HK-2 (cell line): Measurements from ENCODE around the gene RAMACL.
"Not testable (repeated sequence)": the region's sequence is repeated elsewhere in the genome, so short reads cannot be mapped to it uniquely, and the experiment has no call there.

ENCODE experiments used
- DNase-seq: peaks from one replicate; pipeline ENCODE4 v3.0.0-alpha.2; 2018; ENCODE audit not compliant: unreplicated experiment

Gene RAMACL

GRCh38 chr6:166586424-166587156, at the start of gene RAMACL:
Gene RAMACL, minus strand, starts transcription at chr6:166586678. Its CDS starts 201 bp downstream, at chr6:166586477.
- no peak for DNase-seq

DNA sequence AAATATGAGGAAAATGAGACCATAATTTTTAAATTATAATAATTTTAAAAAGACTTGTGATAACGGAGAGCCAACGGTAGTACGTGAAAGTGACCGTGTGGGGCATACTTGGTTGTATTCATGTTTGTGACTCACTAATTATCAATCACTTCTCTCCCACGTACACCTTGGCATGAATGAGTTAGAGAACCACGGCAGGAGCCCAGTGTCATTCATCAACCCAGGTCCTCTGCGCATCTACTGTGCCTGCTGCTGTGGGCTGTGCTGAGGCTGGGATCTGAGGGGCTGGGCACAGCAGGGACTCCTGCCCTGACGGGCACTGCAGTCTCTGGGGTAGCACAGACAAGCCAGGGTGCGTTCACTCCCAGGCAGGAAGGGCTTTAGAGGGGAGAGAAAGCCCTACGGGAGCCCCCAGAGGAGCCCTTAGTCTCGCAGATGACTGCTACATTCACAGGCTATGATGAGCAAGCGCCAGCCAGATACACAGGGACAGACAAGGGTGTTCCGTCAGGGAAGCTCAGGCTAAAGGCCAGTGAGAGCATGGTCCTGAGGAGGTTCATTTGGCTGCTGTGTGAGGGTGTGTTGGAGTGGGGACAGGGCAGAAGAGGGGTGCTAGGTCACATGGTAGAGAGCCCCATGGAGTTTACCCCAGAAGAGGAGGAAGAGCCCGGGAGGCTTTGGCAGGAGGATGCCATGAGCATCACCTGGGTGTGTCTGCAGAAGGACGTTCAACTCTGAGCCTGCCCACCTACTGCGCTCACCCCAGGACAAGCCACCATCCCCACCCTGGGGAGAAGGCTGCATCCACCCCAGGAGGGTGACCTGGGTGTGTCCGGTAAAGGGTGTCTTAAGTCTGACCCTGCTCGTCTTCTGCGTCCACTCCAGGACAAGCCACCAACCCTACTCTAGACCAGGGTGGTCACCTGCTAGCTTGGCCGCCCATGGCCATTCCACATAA, 48.8 kb upstream of the RAMACL start:
- no peak for DNase-seq

- DNase-seq = not testable (repeated sequence)
These were observed 48.1 kb upstream of the RAMACL start for GRCh38 chr6:166634581-166634980.

DNA sequence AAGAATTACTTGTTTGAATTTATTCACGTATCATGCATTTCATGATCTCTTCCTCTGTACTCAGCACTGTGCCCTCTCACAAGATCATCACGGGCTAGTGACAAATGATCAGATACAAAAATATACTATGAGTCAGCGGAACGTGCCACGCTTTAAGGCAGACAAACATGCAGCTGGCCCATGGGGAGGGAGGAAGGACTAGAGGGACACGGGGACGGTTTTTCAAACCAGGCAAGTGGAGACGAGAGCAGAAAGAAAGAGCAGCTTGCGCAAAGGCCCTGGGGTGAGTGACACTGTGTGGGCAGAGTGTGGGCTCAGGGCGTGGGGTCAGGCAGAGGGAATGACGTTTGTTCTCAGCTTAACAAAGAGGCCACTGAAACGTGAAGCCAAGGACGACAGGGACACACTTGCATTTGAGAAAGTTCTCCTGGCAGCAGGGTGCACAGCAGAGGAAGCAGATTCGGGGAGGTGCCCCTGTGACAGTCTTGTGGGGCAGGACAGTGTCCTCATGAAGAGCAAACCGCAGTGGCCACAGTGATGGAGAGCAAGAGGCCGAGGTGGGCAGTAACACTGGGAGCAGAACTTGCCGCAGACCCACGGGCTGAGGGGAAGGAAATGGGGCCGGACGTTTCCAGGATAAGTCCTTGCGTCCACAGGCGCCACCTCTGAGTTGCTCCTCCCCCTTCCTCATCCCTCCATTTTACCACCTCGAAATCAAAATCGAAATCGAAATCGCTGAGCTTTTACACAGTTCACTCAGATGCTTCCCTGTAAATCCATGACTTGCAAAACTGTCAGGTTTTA, 47.5 kb upstream of the RAMACL start:
- no peak for DNase-seq

GRCh38 chr6:166632731-166633130, 46.3 kb upstream of the RAMACL start:
- DNase-seq = no peak

DNA sequence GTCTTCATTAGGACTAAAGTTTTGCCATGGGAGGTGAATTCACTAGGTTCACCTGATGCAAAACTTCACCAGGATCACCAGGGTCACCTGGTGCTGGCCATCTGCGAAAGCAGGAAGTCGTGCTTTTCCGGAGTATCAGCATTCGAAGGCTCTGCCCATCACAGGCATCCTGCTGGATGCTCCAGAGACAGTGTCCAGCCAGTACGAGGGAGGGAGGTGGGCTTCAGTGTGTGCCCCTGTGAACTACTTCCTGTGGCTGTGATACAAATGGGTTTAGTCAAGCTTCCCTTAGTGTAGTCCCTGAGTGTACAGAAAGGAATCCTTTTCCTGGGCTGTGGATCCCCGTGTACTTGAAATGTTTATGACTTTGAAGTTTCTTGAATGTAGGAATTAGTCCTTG, 44.0 kb upstream of the RAMACL start:
- no peak for DNase-seq

GRCh38 chr6:166629628-166630027, 43.1 kb upstream of the RAMACL start:
- no peak for DNase-seq

GRCh38 chr6:166627875-166628801, 41.7 kb upstream of the RAMACL start:
- peak; percentile 3 for DNase-seq

GRCh38 chr6:166627033-166627874, 40.8 kb upstream of the RAMACL start, which contains the start of gene RPS6KA2:
Gene RPS6KA2, minus strand, starts transcription at chr6:166627251. Its CDS starts 232 bp downstream, at chr6:166627019.
- peak; percentile 100 for DNase-seq

GRCh38 chr6:166626177-166627032, 39.9 kb upstream of the RAMACL start:
- DNase-seq = peak; percentile 1

DNA sequence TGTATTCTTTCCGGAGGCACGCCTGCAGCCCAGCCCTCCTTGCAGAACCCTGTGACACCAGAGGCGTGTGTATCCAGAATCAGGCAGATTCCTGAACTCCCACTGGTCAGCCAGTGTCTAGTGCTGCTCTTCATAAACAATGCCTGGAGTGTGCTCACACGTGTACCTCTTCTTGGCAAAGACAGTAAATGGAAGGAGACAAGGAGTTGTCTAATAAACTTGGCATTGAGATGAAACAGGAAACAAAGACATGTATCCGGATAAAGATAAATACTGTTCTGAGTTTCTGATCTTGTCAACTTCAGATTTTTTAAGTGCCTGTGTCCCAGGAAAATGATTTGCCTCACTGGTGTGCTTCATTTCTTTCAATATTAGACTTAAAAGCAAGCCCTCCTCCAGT, 38.9 kb upstream of the RAMACL start:
- no peak for DNase-seq

GRCh38 chr6:166624275-166624674, 37.8 kb upstream of the RAMACL start:
- DNase-seq = no peak

- no peak for DNase-seq
These were observed 36.8 kb upstream of the RAMACL start for GRCh38 chr6:166623318-166623717.

- DNase-seq = no peak
These were observed 34.6 kb upstream of the RAMACL start for GRCh38 chr6:166621114-166621540.

GRCh38 chr6:166620478-166621113, 34.1 kb upstream of the RAMACL start:
- DNase-seq = no peak

- DNase-seq = no peak
These were observed 33.4 kb upstream of the RAMACL start for GRCh38 chr6:166619912-166620311.

GRCh38 chr6:166618866-166619761, 32.6 kb upstream of the RAMACL start:
- no peak for DNase-seq
